ENCODE results near the gene RIN2. TPM values are rescaled to one million over a fixed set of nuclear protein-coding genes. Genes with fewer than 3 reads are reported as not detected.

Gene RIN2
- total RNA-seq, 1 experiment from 2014 or later: 36.7 TPM

GRCh38 chr20:19777981-19778380 lies 19.9 kb downstream of the RIN2 start:
- CTCF ChIA-PET: no interaction called here
- POLR2A ChIA-PET: no interaction called here

GRCh38 chr20:19778404-19778803 lies 20.3 kb downstream of the RIN2 start:
- BruUV-seq (replicated peaks): no TSS peak
- no peak overlapping the region for H3K4me3 ChIP-seq (ENCODE audit: low read depth, low read length)
- ChIA-PET POLR2A (interaction anchor here (0.9 kb wide), 1 partner anchor 21 kb away, joined by 9 read pairs; no protein-coding TSS in a partner anchor), CTCF (no interaction called here)
- H3K27ac Mint-ChIP-seq (ENCODE audit: unreplicated experiment): no peak overlapping the region
- no peaks in the 10 kb centered on the region for H3K36me3 ChIP-seq (ENCODE audit: control insufficient read depth, insufficient read depth, low read length)
- H3K4me1 Mint-ChIP-seq (ENCODE audit: low read depth, unreplicated experiment): no peaks in the 10 kb centered on the region
- no peak for DNase-seq
- intact Hi-C loops (cut with micrococcal nuclease; ENCODE audit: unreplicated experiment): no loop called here
- no peaks in the 10 kb centered on the region for H3K27me3 Mint-ChIP-seq (ENCODE audit: insufficient read depth, unreplicated experiment)
- H3K4me3 Mint-ChIP-seq (ENCODE audit: unreplicated experiment): no peak overlapping the region
- H3K9me3 Mint-ChIP-seq (ENCODE audit: unreplicated experiment): no peaks in the 10 kb centered on the region
- H3K9me3 ChIP-seq: no peaks in the 10 kb centered on the region
- no peak for TF ChIP-seq CTCF (IDR thresholded peaks at IDR 0.05; ENCODE audit: insufficient read depth in 1 of 2, low read depth in 1 of 2, low read length in 1 of 2, severe bottlenecking in 1 of 2, unreplicated experiment in 1 of 2)
- H3K27me3 ChIP-seq (replicated peaks; ENCODE audit: control insufficient read depth, insufficient read depth, low read length): no peaks in the 10 kb centered on the region
- H3K4me1 ChIP-seq: peaks cover 41% of the 10 kb centered on the region
- no peaks in the 10 kb centered on the region for H3K36me3 Mint-ChIP-seq (ENCODE audit: insufficient read depth, unreplicated experiment)

More at GRCh38 chr20:19777981-19778380, 19.9 kb downstream of the RIN2 start:
- no peaks in the 10 kb centered on the region for H3K9me3 Mint-ChIP-seq (ENCODE audit: unreplicated experiment)
- Histone ChIP-seq H3K27me3 (replicated peaks; ENCODE audit: control insufficient read depth, insufficient read depth, low read length) (no peaks in the 10 kb centered on the region), H3K36me3 (ENCODE audit: control insufficient read depth, insufficient read depth, low read length) (no peaks in the 10 kb centered on the region), H3K4me3 (ENCODE audit: low read depth, low read length) (no peak overlapping the region), H3K9me3 (no peaks in the 10 kb centered on the region), H3K4me1 (peaks cover 41% of the 10 kb centered on the region)
- no peak overlapping the region for H3K27ac Mint-ChIP-seq (ENCODE audit: unreplicated experiment)
- H3K36me3 Mint-ChIP-seq (ENCODE audit: insufficient read depth, unreplicated experiment): no peaks in the 10 kb centered on the region
- no TSS peak for BruUV-seq (replicated peaks)
- intact Hi-C loops (cut with micrococcal nuclease; ENCODE audit: unreplicated experiment): no loop called here
- no peak for DNase-seq
- no peaks in the 10 kb centered on the region for H3K4me1 Mint-ChIP-seq (ENCODE audit: low read depth, unreplicated experiment)
- no peak for TF ChIP-seq CTCF (IDR thresholded peaks at IDR 0.05; ENCODE audit: insufficient read depth in 1 of 2, low read depth in 1 of 2, low read length in 1 of 2, severe bottlenecking in 1 of 2, unreplicated experiment in 1 of 2)
- no peak overlapping the region for H3K4me3 Mint-ChIP-seq (ENCODE audit: unreplicated experiment)
- H3K27me3 Mint-ChIP-seq (ENCODE audit: insufficient read depth, unreplicated experiment): no peaks in the 10 kb centered on the region

- Histone ChIP-seq H3K4me3 (ENCODE audit: low read depth, low read length) (no peak overlapping the region), H3K9me3 (no peaks in the 10 kb centered on the region), H3K27me3 (replicated peaks; ENCODE audit: control insufficient read depth, insufficient read depth, low read length) (no peaks in the 10 kb centered on the region), H3K4me1 (peaks cover 42% of the 10 kb centered on the region), H3K36me3 (ENCODE audit: control insufficient read depth, insufficient read depth, low read length) (no peaks in the 10 kb centered on the region)
- no TSS peak for BruUV-seq (replicated peaks)
- Mint-ChIP-seq H3K9me3 (ENCODE audit: unreplicated experiment) (no peaks in the 10 kb centered on the region), H3K36me3 (ENCODE audit: insufficient read depth, unreplicated experiment) (no peaks in the 10 kb centered on the region), H3K27ac (ENCODE audit: unreplicated experiment) (no peak overlapping the region), H3K4me1 (ENCODE audit: low read depth, unreplicated experiment) (peaks cover 9% of the 10 kb centered on the region), H3K4me3 (ENCODE audit: unreplicated experiment) (no peak overlapping the region), H3K27me3 (ENCODE audit: insufficient read depth, unreplicated experiment) (no peaks in the 10 kb centered on the region)
- POLR2A ChIA-PET: no interaction called here
- TF ChIP-seq CTCF (IDR thresholded peaks at IDR 0.05; ENCODE audit: insufficient read depth in 1 of 2, low read depth in 1 of 2, low read length in 1 of 2, severe bottlenecking in 1 of 2, unreplicated experiment in 1 of 2): no peak
- DNase-seq: no peak
- intact Hi-C loops (cut with micrococcal nuclease; ENCODE audit: unreplicated experiment): no loop called here
- CTCF ChIA-PET: no interaction called here
These were observed 21.6 kb downstream of the RIN2 start for GRCh38 chr20:19779634-19780033.
